Stimulated activated CD8-positive, alpha-beta memory T cell treated with anti-CD3 and anti-CD28 coated beads, Interleukin-2, amount 100 ng/mL, for 48 hours (primary cell): ENCODE results near the gene ARID4B.
"Not testable (repeated sequence)": the region's sequence is repeated elsewhere in the genome, so short reads cannot be mapped to it uniquely, and the experiment has no call there.

Source experiments
- DNase-seq, 2 donors: peaks; one replicate each; pipeline ENCODE4 v3.0.0-alpha.2; 2020; ENCODE audit warnings: low read depth in 2 of 2

ARID4B gene

GRCh38 chr1:235329139-235329902, 1.3 kb upstream of the ARID4B start:
- DNase-seq = peak; percentile 16 to 20

DNA sequence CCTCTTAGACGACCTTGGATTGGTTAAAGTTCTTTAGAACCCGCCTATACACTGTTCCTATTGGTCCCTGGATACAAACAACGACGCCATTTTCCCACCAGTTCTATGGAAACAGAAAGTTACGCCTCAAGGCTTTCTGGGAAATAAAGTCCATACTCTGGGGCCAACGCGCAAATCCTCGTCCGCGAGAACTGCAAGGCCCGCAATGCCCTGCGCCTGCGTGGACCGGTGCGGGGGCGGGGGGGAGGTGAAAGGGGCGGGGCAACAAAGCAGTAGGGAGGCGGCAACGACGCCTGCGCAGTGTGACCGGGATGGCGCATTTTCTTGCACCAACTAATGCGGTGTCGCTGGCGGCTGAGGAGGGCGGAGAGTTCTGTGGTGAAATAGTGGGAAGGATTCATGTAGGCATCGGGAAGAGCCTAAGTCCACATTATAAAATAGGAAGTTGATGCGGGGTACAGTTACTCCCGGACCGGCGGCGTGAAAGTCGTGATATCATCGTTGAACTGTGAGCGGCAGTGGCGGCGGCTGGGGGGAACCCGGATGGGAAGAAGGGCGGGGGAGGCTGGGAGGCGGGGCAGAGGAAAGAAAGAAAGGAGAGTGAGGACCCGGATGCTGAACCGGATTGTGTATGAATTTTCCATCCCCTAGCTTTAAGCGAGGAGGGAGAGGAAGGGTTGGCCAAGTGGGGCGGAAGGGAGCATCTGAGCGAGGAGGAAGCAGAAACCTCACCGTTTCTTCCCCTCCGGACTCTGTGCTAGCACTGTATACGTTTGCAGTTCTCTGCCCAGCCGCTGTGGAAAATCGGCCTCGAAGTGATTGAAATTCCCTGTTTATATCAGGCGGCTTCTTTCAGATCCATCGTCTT, 526 bp upstream of the ARID4B start, which contains the start of gene GGPS1:
TSS of gene GGPS1 (plus strand) at position 300 of the 868 bp plus-strand sequence. CDS start 6,695 bp downstream, outside the sequence.
- peak; percentile 97 to 98 for DNase-seq

GRCh38 chr1:235326719-235327558, 1.0 kb downstream of the ARID4B start:
- DNase-seq = peak; percentile 43 to 47

GRCh38 chr1:235325854-235326253, 2.1 kb downstream of the ARID4B start:
- no peak for DNase-seq

DNA sequence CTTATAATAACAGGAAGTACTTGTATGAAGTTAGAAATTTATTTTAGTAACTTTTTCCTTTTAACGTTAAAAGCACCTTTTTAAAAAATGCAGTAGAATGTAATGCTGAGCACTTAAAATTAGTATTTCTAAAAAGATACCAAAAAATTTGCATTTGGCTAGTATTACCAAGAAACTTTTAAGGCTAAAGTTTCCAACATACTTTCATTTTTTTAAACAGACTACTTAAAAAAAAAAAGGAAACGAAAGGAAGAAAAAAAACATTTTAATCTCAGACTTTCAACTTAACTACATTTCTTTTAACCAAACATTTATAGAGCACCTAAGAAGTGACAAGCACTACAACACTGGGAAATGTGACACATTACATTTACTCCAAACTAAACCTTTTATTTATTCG, 2.8 kb downstream of the ARID4B start:
- DNase-seq = no peak

DNA sequence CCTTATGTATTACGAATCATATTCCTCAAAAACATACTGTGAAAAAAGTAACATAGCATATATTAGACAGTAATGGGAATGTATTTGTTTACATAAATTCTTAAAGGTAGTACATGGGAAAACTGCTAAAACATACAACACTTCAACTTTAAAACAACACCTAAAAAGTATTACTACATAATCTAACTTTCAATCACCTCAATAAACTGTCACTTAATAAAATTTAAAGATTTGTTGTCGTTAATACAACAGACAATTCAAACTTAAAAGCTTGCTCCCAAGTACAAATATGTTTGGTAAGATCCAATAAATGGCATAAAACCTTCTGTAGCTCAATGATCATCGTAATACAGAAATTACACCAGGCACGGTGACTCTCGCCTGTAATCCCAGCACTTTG, 3.7 kb downstream of the ARID4B start:
- DNase-seq = no peak

- no peak for DNase-seq
These were observed 7.3 kb downstream of the ARID4B start for GRCh38 chr1:235320521-235321179.

- DNase-seq = no peak
These were observed 8.7 kb downstream of the ARID4B start for GRCh38 chr1:235319255-235319654.

- no peak for DNase-seq
These were observed 10.8 kb downstream of the ARID4B start for GRCh38 chr1:235317168-235317567.

GRCh38 chr1:235315735-235316134, 12.2 kb downstream of the ARID4B start:
- DNase-seq = no peak

- no peak for DNase-seq
These were observed 12.8 kb downstream of the ARID4B start for GRCh38 chr1:235315173-235315572.

DNA sequence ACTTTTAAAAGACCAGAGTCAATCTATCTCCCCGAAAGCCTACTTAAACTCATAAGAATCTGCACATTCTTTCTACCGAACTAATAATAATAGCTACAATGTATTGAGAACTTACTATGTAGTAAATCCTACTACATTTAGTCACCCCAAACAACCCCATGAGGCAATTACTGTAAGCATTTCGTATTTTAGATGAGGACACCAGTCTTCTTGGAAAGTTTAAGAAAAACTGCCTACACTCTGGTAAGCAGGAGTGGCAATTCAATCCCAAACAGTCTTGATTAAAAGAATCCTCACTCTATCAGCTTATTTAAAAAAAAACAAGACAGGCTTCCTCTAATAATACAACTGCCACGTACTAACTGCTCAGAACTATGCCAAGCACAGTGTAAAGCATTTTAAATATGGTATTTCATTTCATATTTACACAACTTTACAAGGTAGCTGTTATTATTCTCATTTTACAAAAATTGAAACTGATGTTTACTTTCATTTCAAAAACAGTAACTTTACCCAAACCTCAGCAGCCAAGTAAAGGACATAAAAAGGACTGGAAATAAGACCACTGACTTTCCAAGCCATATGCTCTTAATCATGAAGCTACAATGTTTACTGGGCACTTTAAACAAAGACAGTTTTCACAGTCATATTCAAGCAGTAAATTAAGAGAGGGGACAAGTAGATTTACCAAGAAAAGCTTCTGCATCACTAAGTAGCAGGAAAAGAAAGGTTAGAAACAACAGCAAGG, 13.9 kb downstream of the ARID4B start:
- no peak for DNase-seq

- DNase-seq = no peak
These were observed 14.7 kb downstream of the ARID4B start for GRCh38 chr1:235313262-235313661.

GRCh38 chr1:235309206-235309605, 18.8 kb downstream of the ARID4B start:
- not testable (repeated sequence) for DNase-seq

GRCh38 chr1:235307158-235308124, 20.5 kb downstream of the ARID4B start:
- no peak for DNase-seq

GRCh38 chr1:235304549-235305451, 23.2 kb downstream of the ARID4B start:
- no peak for DNase-seq

GRCh38 chr1:235302143-235302542, 25.8 kb downstream of the ARID4B start:
- no peak for DNase-seq

- no peak for DNase-seq
These were observed 28.7 kb downstream of the ARID4B start for GRCh38 chr1:235299169-235299858.
